GM12878 (cell line): ENCODE results near the gene PCLO. TPM values are rescaled to one million over a fixed set of nuclear protein-coding genes. Genes with fewer than 3 reads are reported as not detected.

Experiments
- ATAC-seq: fragments of 200-7000 bp; cut with Tn5 transposase; 3 replicates; pipeline ENCODE4 v1.9.1; 2020; ENCODE audit warnings: mild to moderate bottlenecking, moderate library complexity
- BruUV-seq: library from RNA; stranded (reverse); fragments of 400-500 nt; replicated peaks from 2 replicates; lab custom pipeline; 2021; lab: Mats Ljungman, UMichigan
- CTCF ChIA-PET: fragments of 300-600 bp; sonication (Branson Sonifier 250); formaldehyde crosslinking; extraction: SDS; loops from one replicate; lab custom pipeline; 2021; ENCODE audit warnings: inconsistent platforms; lab: Yijun Ruan, JAX
- POLR2A ChIA-PET: fragments of 350-600 bp; formaldehyde crosslinking; extraction: SDS; loops from one replicate; lab custom pipeline; 2021; ENCODE audit warnings: inconsistent platforms; lab: Charles Lee
- RAD21 ChIA-PET: fragments of 300-600 bp; sonication (Branson Sonifier 250); formaldehyde crosslinking; loops from one replicate; lab custom pipeline; 2023; ENCODE audit warnings: antibody characterized with exemption; ENCODE audit not compliant: unreplicated experiment; lab: Charles Lee
- SMC1A ChIA-PET: fragments of 300-600 bp; sonication (Branson Sonifier 250); formaldehyde crosslinking; loops from one replicate; lab custom pipeline; 2023; ENCODE audit not compliant: unreplicated experiment, uncharacterized antibody; lab: Charles Lee
- DNase-seq: peaks from one replicate; pipeline ENCODE4 v3.0.0-alpha.2; 2011; ENCODE audit warnings: low read depth, low spot score
- FAIRE-seq: peaks from 3 replicates; lab custom pipeline; 2011; peaks lifted over from hg19 to GRCh38; lab: Jason Lieb, UNC
- H2AFZ ChIP-seq: 2 replicates; pipeline ENCODE4 v1.6.0; 2011; ENCODE audit warnings: low read depth, low read length, control low read depth; ENCODE audit not compliant: control insufficient read depth
- H3K27ac ChIP-seq: 2 replicates; pipeline ENCODE4 v1.5.1; 2011; ENCODE audit warnings: control low read depth; ENCODE audit not compliant: control insufficient read depth, insufficient read depth
- H3K27me3 ChIP-seq, 2 experiments: replicated peaks in 1 of 2; 2 replicates each; pipeline versions ENCODE4 v1.6.0 to v1.6.1; 2011; ENCODE audit warnings: low read length in 1 of 2; ENCODE audit not compliant: control insufficient read depth in 2 of 2, insufficient read depth in 2 of 2
- H3K36me3 ChIP-seq, 2 experiments: 2 replicates each; pipeline ENCODE4 v1.5.1; 2011; ENCODE audit warnings: low read length in 1 of 2; ENCODE audit not compliant: control insufficient read depth in 2 of 2, insufficient read depth in 2 of 2
- H3K4me1 ChIP-seq: 2 replicates; pipeline ENCODE4 v1.6.1; 2011; ENCODE audit warnings: mild to moderate bottlenecking, low read length, moderate library complexity, mixed read lengths; ENCODE audit not compliant: control insufficient read depth, insufficient read depth
- H3K4me2 ChIP-seq: 2 replicates; pipeline ENCODE4 v1.6.0; 2011; ENCODE audit warnings: control low read depth; ENCODE audit not compliant: control insufficient read depth, insufficient read depth
- H3K4me3 ChIP-seq: fragments of 200-600 bp; sonication (generic); 2 replicates; pipeline ENCODE4 v1.5.1; 2016
- H3K79me2 ChIP-seq: 2 replicates; pipeline ENCODE4 v1.6.0; 2011; ENCODE audit warnings: low read length; ENCODE audit not compliant: control insufficient read depth, insufficient read depth
- H3K9ac ChIP-seq: 2 replicates; pipeline ENCODE4 v1.8.0; 2011; ENCODE audit warnings: low read length, control low read depth, mixed read lengths; ENCODE audit not compliant: control insufficient read depth, insufficient read depth
- H3K9me3 ChIP-seq: replicated peaks from 3 replicates; pipeline ENCODE4 v1.5.1; 2011; ENCODE audit warnings: mild to moderate bottlenecking, low read length; ENCODE audit not compliant: control insufficient read depth, insufficient read depth
- H4K20me1 ChIP-seq: 2 replicates; pipeline ENCODE4 v1.6.0; 2011; ENCODE audit not compliant: control insufficient read depth, insufficient read depth
- CHD4 ChIP-seq: fragments of 200-600 bp; sonication (generic); IDR thresholded peaks from 2 replicates; pipeline ENCODE4 v1.6.1; 2016; ENCODE audit warnings: mild to moderate bottlenecking
- FOXK2 ChIP-seq: fragments of 450-650 bp; IDR thresholded peaks from 2 replicates; pipeline ENCODE4 v1.6.1; 2017; ENCODE audit warnings: mild to moderate bottlenecking, moderate library complexity
- KLF5 ChIP-seq: fragments of 450-650 bp; IDR thresholded peaks from 2 replicates; pipeline ENCODE4 v1.6.1; 2014; ENCODE audit warnings: mild to moderate bottlenecking; ENCODE audit not compliant: partially characterized antibody
- MAX ChIP-seq: IDR thresholded peaks from 2 replicates; pipeline ENCODE4 v1.6.1; 2012; ENCODE audit warnings: low read depth, low read length, improper control_type of control experiment
- POU2F2 ChIP-seq: IDR thresholded peaks from 3 replicates; pipeline ENCODE4 v1.6.1; 2011; ENCODE audit warnings: low read depth, mild to moderate bottlenecking, low read length, borderline replicate concordance
- ZBTB11 ChIP-seq: fragments of 450-650 bp; formaldehyde crosslinking; IDR thresholded peaks from 2 replicates; pipeline ENCODE4 v1.5.0; 2022; ENCODE audit warnings: mild to moderate bottlenecking, missing genetic modification characterization
- WGBS: methylation state at CpG from one replicate; pipeline ENCODE4 v1.1.6; 2016; ENCODE audit warnings: low lambda C conversion rate; ENCODE audit not compliant: insufficient replicate concordance, insufficient coverage; ENCODE audit errors: missing lambda C conversion rate; 5-methylcytosine and 5-hydroxymethylcytosine counted together
- in situ Hi-C: fragments of 300-500 bp; cut with MboI; formaldehyde crosslinking; loops from 9 replicates; pipeline ENCODE4 v1.14.3; 2018; ENCODE audit warnings: mixed read lengths
- intact Hi-C: fragments of 100-400 bp; cut with micrococcal nuclease; formaldehyde crosslinking; loops from one replicate; pipeline ENCODE4 v1.14.2; 2022; ENCODE audit not compliant: unreplicated experiment
- polyA plus RNA-seq, 11 experiments: library from polyadenylated mRNA; depleted of rRNA in 4 of 11; unstranded in 6 of 11; stranded (reverse) in 5 of 11; fragments of >200 nt; fragmentation: Nextera tagmentation in 4 of 11; fragmentation: Illumina TruSeq in 1 of 11; extraction: Ambion mirVana in 4 of 11; extraction: Trizol in 1 of 11; gene quantifications; 1 replicate in 1 of 11; 2 replicates in 10 of 11; pipeline versions ENCODE4 v1.2.1 to v1.2.3, GENCODE V29; 2011 to 2016; ENCODE audit warnings: inconsistent platforms in 2 of 11, missing spikeins in 2 of 11, low read depth in 1 of 11
- total RNA-seq, 4 experiments: library from RNA; depleted of rRNA in 3 of 4; stranded (reverse); fragments of >200 nt in 3 of 4; fragmentation: Illumina TruSeq in 1 of 4; extraction: Trizol in 1 of 4; gene quantifications; 2 replicates each; pipeline versions ENCODE4 v1.2.1 to v1.2.3, GENCODE V29; 2013 to 2021

Gene PCLO
- total and polyA plus RNA-seq, 10 of the 15 experiments (the other 5 are each of a cell fraction or from before 2014, with no cell fraction given), result 0.01 to 0.08 (median 0.03) TPM; not detected in 6

- ChIA-PET CTCF (interaction anchor here (0.6 to 4.9 kb wide), 9 partner anchors 16 to 1241 kb away, joined by 3 to 23 read pairs (median 3); no protein-coding TSS in a partner anchor), POLR2A (no interaction called here), RAD21 (interaction anchor here (0.5 to 3.0 kb wide), 12 partner anchors 9 to 1240 kb away, joined by 3 to 16 read pairs (median 4); no protein-coding TSS in a partner anchor), SMC1A (interaction anchor here (0.5 to 4.6 kb wide), 20 partner anchors 10 to 1240 kb away, joined by 3 to 23 read pairs (median 4); no protein-coding TSS in a partner anchor)
- Histone ChIP-seq H2AFZ (no peak overlapping the region), H3K36me3 (no peaks in the 10 kb centered on the region), H3K27ac (no peak overlapping the region), H3K9ac (no peak overlapping the region), H3K4me1 (no peaks in the 10 kb centered on the region), H3K27me3 (no peaks in the 10 kb centered on the region), H3K4me2 (no peak overlapping the region), H3K79me2 (no peaks in the 10 kb centered on the region), H3K4me3 (no peak overlapping the region), H4K20me1 (no peaks in the 10 kb centered on the region), H3K9me3 (no peaks in the 10 kb centered on the region; the same call in 1 of the 3 replicates)
- WGBS, result 0% methylated on average over 1 of the region's 1 CpG
- intact Hi-C loops (loop anchor here (10.0 kb wide), 1 partner anchor 239 kb away; no protein-coding TSS in a partner anchor), in situ Hi-C loops (loop anchor here (10.0 kb wide), 1 partner anchor 119 kb away; no protein-coding TSS in a partner anchor)
- FAIRE-seq (no peak), ATAC-seq (no peak), DNase-seq (no peak)
- TF ChIP-seq POU2F2 (no peak), FOXK2 (no peak), CHD4 (no peak), KLF5 (no peak)
- no TSS peak for BruUV-seq
These were observed 439.3 kb downstream of the PCLO start for GRCh38 chr7:82723411-82723810.

GRCh38 chr7:82722946-82723345 lies 439.7 kb downstream of the PCLO start:
- intact Hi-C loops (loop anchor here (10.0 kb wide), 1 partner anchor 238 kb away; no protein-coding TSS in a partner anchor), in situ Hi-C loops (loop anchor here (10.0 kb wide), 1 partner anchor 118 kb away; no protein-coding TSS in a partner anchor)
- no peaks in the 10 kb centered on the region for H3K79me2 ChIP-seq
- no peaks in the 10 kb centered on the region for H4K20me1 ChIP-seq
- no peaks in the 10 kb centered on the region for H3K4me1 ChIP-seq
- CTCF ChIA-PET, result interaction anchor here (0.8 to 4.9 kb wide), 9 partner anchors 16 to 1240 kb away, joined by 3 to 23 read pairs (median 3); no protein-coding TSS in a partner anchor
- H3K4me2 ChIP-seq, result no peak overlapping the region
- no TSS peak for BruUV-seq
- SMC1A ChIA-PET, result interaction anchor here (0.5 to 4.6 kb wide), 18 partner anchors 9 to 1238 kb away, joined by 3 to 23 read pairs (median 4); no protein-coding TSS in a partner anchor
- POLR2A ChIA-PET, result no interaction called here
- no peak for DNase-seq
- H3K36me3 ChIP-seq, result no peaks in the 10 kb centered on the region
- H3K4me3 ChIP-seq, result no peak overlapping the region
- ATAC-seq, result peak; percentile 67
- RAD21 ChIA-PET, result interaction anchor here (0.5 to 3.0 kb wide), 10 partner anchors 107 to 1239 kb away, joined by 3 to 16 read pairs (median 4); no protein-coding TSS in a partner anchor
- WGBS, result 0% methylated on average over 3 of the region's 3 CpGs
- H2AFZ ChIP-seq, result no peak overlapping the region
- H3K9ac ChIP-seq, result no peak overlapping the region
- no peaks in the 10 kb centered on the region for H3K27me3 ChIP-seq
- no peaks in the 10 kb centered on the region; the same call in 1 of the 3 replicates for H3K9me3 ChIP-seq
- H3K27ac ChIP-seq, result no peak overlapping the region
- TF ChIP-seq MAX (0 out of 2 replicates have a peak, but pooled peaks have one; percentile 26), ZBTB11 (CRISPR knock-in tag) (no peak)
- no peak for FAIRE-seq
